Bladder microvascular endothelial cell (primary cell): ENCODE results near the gene CXCR5. TPM values are rescaled to one million over a fixed set of nuclear protein-coding genes. Genes with fewer than 3 reads are reported as not detected.

Experiments used
- total RNA-seq: library from RNA; depleted of rRNA; stranded (reverse); fragments of >200 nt; gene quantifications from 2 replicates; pipeline ENCODE4 v1.2.3, GENCODE V29; 2014

Gene CXCR5
- total RNA-seq = not detected in 2 replicates

GRCh38 chr11:118883368-118884071 is at the start of gene CXCR5:
Gene CXCR5 (plus strand): TSS chr11:118883892. CDS start chr11:118883942, 50 bp downstream.

Other genes starting within 250 kb of the CXCR5 start
- not detected in 2 replicates for gene TREH, start 204.2 kb upstream of the CXCR5 start, total RNA-seq
- 76.4 and 159 TPM in 2 replicates for gene DDX6, start 92.7 kb upstream of the CXCR5 start, total RNA-seq
- gene BCL9L, start 42.0 kb downstream of the CXCR5 start, total RNA-seq = 7.3 and 24.8 TPM in 2 replicates
- not detected in 2 replicates for gene UPK2, start 72.4 kb downstream of the CXCR5 start, total RNA-seq
- gene FOXR1, start 87.9 kb downstream of the CXCR5 start, total RNA-seq = not detected in 2 replicates
- 10.2 and 20.0 TPM in 2 replicates for gene CENATAC, start 114.2 kb downstream of the CXCR5 start, total RNA-seq
- 385 and 658 TPM in 2 replicates for gene RPS25, start 134.5 kb downstream of the CXCR5 start, total RNA-seq
- gene TRAPPC4, start 134.9 kb downstream of the CXCR5 start, total RNA-seq = 87.9 and 137 TPM in 2 replicates
- gene SLC37A4, start 147.0 kb downstream of the CXCR5 start, total RNA-seq = 12.5 and 17.0 TPM in 2 replicates
- gene HYOU1, start 173.3 kb downstream of the CXCR5 start, total RNA-seq = 125 and 188 TPM in 2 replicates
- gene VPS11, start 183.9 kb downstream of the CXCR5 start, total RNA-seq = 19.8 and 35.4 TPM in 2 replicates
- gene HMBS, start 201.0 kb downstream of the CXCR5 start, total RNA-seq = 2.5 and 2.6 TPM in 2 replicates
- gene DPAGT1, start 218.0 kb downstream of the CXCR5 start, total RNA-seq = 9.4 and 26.6 TPM in 2 replicates
- gene C2CD2L, start 223.5 kb downstream of the CXCR5 start, total RNA-seq = 2.1 and 4.5 TPM in 2 replicates
- 11.8 and 23.6 TPM in 2 replicates for gene HINFP, start 237.7 kb downstream of the CXCR5 start, total RNA-seq